HEK293 (cell line): ENCODE data around the gene METTL17.

Source experiments
- CTCF ChIP-seq: fragments of 450-650 bp; formaldehyde crosslinking; IDR thresholded peaks from 2 replicates; pipeline ENCODE4 v1.5.1; 2016; ENCODE audit warnings: missing biosample characterization, missing genetic modification characterization
- PATZ1 ChIP-seq: fragments of 450-650 bp; formaldehyde crosslinking; IDR thresholded peaks from 2 replicates; pipeline ENCODE4 v1.5.1; 2016; ENCODE audit warnings: missing biosample characterization, missing genetic modification characterization
- ZBTB6 ChIP-seq: fragments of 450-650 bp; formaldehyde crosslinking; IDR thresholded peaks from 2 replicates; pipeline ENCODE4 v1.5.1; 2017; ENCODE audit warnings: missing biosample characterization, missing genetic modification characterization

- TF ChIP-seq CTCF (tag by site-specific recombination), result no peak
- TF ChIP-seq PATZ1, result no peak
- no peak for TF ChIP-seq ZBTB6 (tag by site-specific recombination)
These were observed 42.7 kb downstream of the METTL17 start for GRCh38 chr14:21032326-21033132.
